Measurements from ENCODE around the gene CIAO2A. TPM values are rescaled to one million over a fixed set of nuclear protein-coding genes. Genes with fewer than 3 reads are reported as not detected.

Gene CIAO2A
- total and polyA plus RNA-seq, 2 donors (not counting 3 experiments of a cell fraction or from before 2014, with no cell fraction given) = 37.1 to 55.3 TPM

- intact Hi-C loops (cut with micrococcal nuclease) = no loop called here
- TF ChIP-seq CTCF (IDR thresholded peaks at IDR 0.05; ENCODE audit: extremely low read depth in 1 of 2, insufficient read depth in 1 of 2, low read depth in 1 of 2, low read length in 2 of 2) (no peak), JUN (IDR thresholded peaks at IDR 0.05; ENCODE audit: borderline replicate concordance, insufficient read depth, insufficient read length, low read depth) (no peak), MYC (IDR thresholded peaks at IDR 0.05; ENCODE audit: low read depth, low read length) (no peak), MAX (IDR thresholded peaks at IDR 0.05; ENCODE audit: insufficient read depth, insufficient read length) (no peak), POLR2AphosphoS5 (IDR thresholded peaks at IDR 0.05; ENCODE audit: insufficient read depth, low read depth, low read length) (no peak), POLR2A (IDR thresholded peaks at IDR 0.05; ENCODE audit: low read depth, low read length) (no peak), FOS (IDR thresholded peaks at IDR 0.05; ENCODE audit: borderline replicate concordance, insufficient read depth, low read length) (no peak), EZH2 (IDR thresholded peaks at IDR 0.05; ENCODE audit: borderline replicate concordance, low read depth, low read length, severe bottlenecking) (no peak), GATA2 (IDR thresholded peaks at IDR 0.05; ENCODE audit: insufficient read depth, insufficient read length, low read depth, low read length) (no peak)
- Histone ChIP-seq H3K27ac (ENCODE audit: insufficient read depth, low read depth, low read length) (no peak overlapping the region), H3K79me2 (ENCODE audit: control insufficient read depth, insufficient read depth, low read length) (no peaks in the 10 kb centered on the region), H3K9ac (replicated peaks; ENCODE audit: extremely low read depth, insufficient read depth, low read length) (no peak overlapping the region), H3K4me2 (ENCODE audit: insufficient read depth, low read length) (no peak overlapping the region), H3K9me1 (replicated peaks; ENCODE audit: control insufficient read depth, extremely low read depth, insufficient read depth, low read length) (no peaks in the 10 kb centered on the region), H3K9me3 (replicated peaks; ENCODE audit: control insufficient read depth, insufficient read depth, low read length) (no peaks in the 10 kb centered on the region), H3K27me3 (ENCODE audit: control insufficient read depth in 2 of 2, insufficient read depth in 2 of 2, low read length in 2 of 2) (peaks cover 15 to 17% of the 10 kb centered on the region in 2 experiments), H3K36me3 (ENCODE audit: control insufficient read depth in 2 of 2, extremely low read depth in 1 of 2, insufficient read depth in 2 of 2, low read length in 2 of 2) (no peaks in the 10 kb centered on the region), H2AFZ (ENCODE audit: low read depth, low read length) (no peak overlapping the region), H4K20me1 (replicated peaks; ENCODE audit: control insufficient read depth, extremely low read depth, insufficient read depth, low read length) (no peaks in the 10 kb centered on the region), H3K4me1 (ENCODE audit: control insufficient read depth, extremely low read depth, insufficient read depth, low read length) (no peaks in the 10 kb centered on the region), H3K4me3 (replicated peaks in 1 of 3; ENCODE audit: insufficient read depth in 1 of 3, low read depth in 1 of 3, low read length in 3 of 3) (no peak overlapping the region)
- CTCF ChIA-PET = interaction anchor here (0.8 to 2.4 kb wide), 5 partner anchors 10 to 287 kb away, joined by 3 to 9 read pairs (median 6); no protein-coding TSS in a partner anchor
- no TSS peak for BruUV-seq (replicated peaks)
- FAIRE-seq (no peak), DNase-seq (ENCODE audit: low read depth, low spot score) (no peak)
- POLR2A ChIA-PET = no interaction called here
- dilution Hi-C loops (cut with MboI; ENCODE audit: extremely low pct_ligation_motif_present, low sequenced_read_pairs) = no loop called here
These were observed 54.6 kb downstream of the CIAO2A start for GRCh38 chr15:64038878-64039610.
